Trophoblast cell (in vitro differentiated cells and primary cell): ENCODE results near the gene KIF6.

ENCODE experiments used
- DNase-seq, 2 donors: peaks; one replicate each; pipeline ENCODE4 v3.0.0-alpha.2; 2016
- H2AFZ ChIP-seq: 2 replicates; pipeline ENCODE4 v1.6.1; 2013; ENCODE audit warnings: low read length, moderate library complexity, mild to moderate bottlenecking; ENCODE audit not compliant: insufficient read depth, poor library complexity
- H2AK5ac ChIP-seq: 2 replicates; pipeline ENCODE4 v1.6.1; 2013; ENCODE audit warnings: mild to moderate bottlenecking, low read length
- H2BK120ac ChIP-seq: 2 replicates; pipeline ENCODE4 v1.6.1; 2013; ENCODE audit warnings: low read length, mild to moderate bottlenecking, moderate library complexity; ENCODE audit not compliant: insufficient read depth, poor library complexity
- H2BK12ac ChIP-seq: 2 replicates; pipeline ENCODE4 v1.6.1; 2013; ENCODE audit warnings: mild to moderate bottlenecking, low read length, moderate library complexity
- H2BK5ac ChIP-seq: 2 replicates; pipeline ENCODE4 v1.6.1; 2013; ENCODE audit warnings: low read length, low read depth, moderate library complexity, mild to moderate bottlenecking; ENCODE audit not compliant: poor library complexity
- H3K14ac ChIP-seq: 2 replicates; pipeline ENCODE4 v1.6.1; 2013; ENCODE audit warnings: mild to moderate bottlenecking, low read length
- H3K18ac ChIP-seq: 2 replicates; pipeline ENCODE4 v1.6.1; 2013; ENCODE audit warnings: mild to moderate bottlenecking, low read length
- H3K23ac ChIP-seq: 2 replicates; pipeline ENCODE4 v1.6.1; 2013; ENCODE audit warnings: low read length
- H3K27ac ChIP-seq: 2 replicates; pipeline ENCODE4 v1.5.1; 2013; ENCODE audit warnings: low read depth, mild to moderate bottlenecking, inconsistent platforms, low read length, moderate library complexity
- H3K27me3 ChIP-seq: 2 replicates; pipeline ENCODE4 v1.6.1; 2013; ENCODE audit warnings: inconsistent platforms, mild to moderate bottlenecking, low read length, moderate library complexity; ENCODE audit not compliant: insufficient read depth
- H3K36me3 ChIP-seq, 2 experiments: 1 replicate in 1 of 2; 2 replicates in 1 of 2; pipeline ENCODE4 v1.6.1; 2013; ENCODE audit warnings: low read length in 2 of 2, mild to moderate bottlenecking in 2 of 2, moderate library complexity in 1 of 2; ENCODE audit not compliant: insufficient read depth in 2 of 2, control insufficient read depth in 1 of 2
- H3K4ac ChIP-seq: 2 replicates; pipeline ENCODE4 v1.6.1; 2013; ENCODE audit warnings: low read depth, mild to moderate bottlenecking, low read length, moderate library complexity
- H3K4me1 ChIP-seq, 2 experiments: 1 replicate in 1 of 2; 2 replicates in 1 of 2; pipeline ENCODE4 v1.6.1; 2013; ENCODE audit warnings: low read length in 2 of 2, mild to moderate bottlenecking in 2 of 2, moderate library complexity in 1 of 2; ENCODE audit not compliant: insufficient read depth in 2 of 2, control insufficient read depth in 1 of 2
- H3K4me2 ChIP-seq: 2 replicates; pipeline ENCODE4 v1.6.1; 2013; ENCODE audit warnings: inconsistent platforms, mild to moderate bottlenecking, low read length, moderate library complexity
- H3K4me3 ChIP-seq: 2 replicates; pipeline ENCODE4 v1.5.1; 2013; ENCODE audit warnings: mild to moderate bottlenecking, low read depth, low read length, inconsistent platforms
- H3K79me1 ChIP-seq: one replicate; pipeline ENCODE4 v1.6.1; 2013; ENCODE audit warnings: low read length
- H3K79me2 ChIP-seq: 2 replicates; pipeline ENCODE4 v1.6.1; 2013; ENCODE audit warnings: low read length, mild to moderate bottlenecking; ENCODE audit not compliant: control insufficient read depth, insufficient read depth, poor library complexity
- H3K9ac ChIP-seq: 2 replicates; pipeline ENCODE4 v1.6.1; 2013; ENCODE audit warnings: mild to moderate bottlenecking, low read length
- H3K9me3 ChIP-seq: 2 replicates; pipeline ENCODE4 v1.6.1; 2013; ENCODE audit warnings: low read depth, mild to moderate bottlenecking, control low read depth, inconsistent platforms, low read length; ENCODE audit not compliant: insufficient read depth
- H4K12ac ChIP-seq: 2 replicates; pipeline ENCODE4 v1.6.1; 2013; ENCODE audit warnings: low read depth, mild to moderate bottlenecking, low read length, moderate library complexity
- H4K8ac ChIP-seq: 2 replicates; pipeline ENCODE4 v1.6.1; 2013; ENCODE audit warnings: low read depth, mild to moderate bottlenecking, low read length, moderate library complexity
- H4K91ac ChIP-seq: one replicate; pipeline ENCODE4 v1.6.1; 2013; ENCODE audit warnings: low read depth, mild to moderate bottlenecking, low read length, moderate library complexity
- WGBS: extraction: QIAGEN DNeasy Blood & Tissue Kit; methylation state at CpG from one replicate; pipeline ENCODE4 v1.1.7; 2013; ENCODE audit warnings: missing lambda C conversion rate; ENCODE audit not compliant: insufficient read length, insufficient coverage; ENCODE audit errors: extremely low coverage; 5-methylcytosine and 5-hydroxymethylcytosine counted together

The KIF6 gene

GRCh38 chr6:39707962-39708683 is 17.1 kb downstream of the KIF6 start:
- Histone ChIP-seq H2BK120ac (no peak overlapping the region), H3K9me3 (no peaks in the 10 kb centered on the region), H3K4ac (no peak overlapping the region), H3K79me1 (no peaks in the 10 kb centered on the region), H3K79me2 (no peaks in the 10 kb centered on the region), H4K8ac (no peak overlapping the region), H3K27me3 (no peaks in the 10 kb centered on the region), H3K23ac (no peak overlapping the region), H3K4me3 (no peak overlapping the region), H3K14ac (no peak overlapping the region), H2BK5ac (no peak overlapping the region), H2BK12ac (no peak overlapping the region), H4K91ac (no peak overlapping the region), H2AFZ (no peak overlapping the region), H3K18ac (no peak overlapping the region), H4K12ac (no peak overlapping the region), H3K9ac (no peak overlapping the region), H3K4me2 (no peak overlapping the region), H3K4me1 (no peaks in the 10 kb centered on the region), H3K27ac (no peak overlapping the region), H2AK5ac (no peak overlapping the region), H3K36me3 (no peaks in the 10 kb centered on the region)
- DNase-seq = peak in 1 of 2 donors; percentile 55
- no CpG with 5 or more reads among the region's 2 CpGs for WGBS

GRCh38 chr6:39706819-39707335 is 18.3 kb downstream of the KIF6 start:
- Histone ChIP-seq H3K4ac (no peak overlapping the region), H3K14ac (no peak overlapping the region), H4K8ac (no peak overlapping the region), H2AFZ (no peak overlapping the region), H3K9ac (no peak overlapping the region), H3K4me2 (no peak overlapping the region), H3K79me1 (no peaks in the 10 kb centered on the region), H2AK5ac (no peak overlapping the region), H3K36me3 (no peaks in the 10 kb centered on the region), H4K12ac (no peak overlapping the region), H3K4me1 (no peaks in the 10 kb centered on the region), H3K4me3 (no peak overlapping the region), H2BK5ac (no peak overlapping the region), H2BK12ac (no peak overlapping the region), H3K27me3 (no peaks in the 10 kb centered on the region), H3K79me2 (no peaks in the 10 kb centered on the region), H3K23ac (no peak overlapping the region), H4K91ac (no peak overlapping the region), H2BK120ac (no peak overlapping the region), H3K27ac (no peak overlapping the region), H3K18ac (no peak overlapping the region), H3K9me3 (no peaks in the 10 kb centered on the region)
- WGBS = no CpG with 5 or more reads among the region's 3 CpGs
- no peak for DNase-seq

- Histone ChIP-seq H2BK5ac (no peak overlapping the region), H3K9me3 (no peaks in the 10 kb centered on the region), H3K23ac (no peak overlapping the region), H3K4me2 (no peak overlapping the region), H3K27me3 (no peaks in the 10 kb centered on the region), H3K4ac (no peak overlapping the region), H3K79me2 (no peaks in the 10 kb centered on the region), H3K36me3 (no peaks in the 10 kb centered on the region), H3K14ac (no peak overlapping the region), H2AK5ac (no peak overlapping the region), H3K9ac (no peak overlapping the region), H2AFZ (no peak overlapping the region), H3K4me3 (no peak overlapping the region), H3K27ac (no peak overlapping the region), H3K4me1 (peaks cover 0 to 2% of the 10 kb centered on the region in 2 experiments), H4K91ac (no peak overlapping the region), H3K79me1 (no peaks in the 10 kb centered on the region), H2BK12ac (no peak overlapping the region), H3K18ac (no peak overlapping the region), H4K8ac (no peak overlapping the region), H4K12ac (no peak overlapping the region), H2BK120ac (no peak overlapping the region)
- no CpG with 5 or more reads among the region's 4 CpGs for WGBS
- no peak for DNase-seq
Measured at GRCh38 chr6:39702265-39702664, 22.9 kb downstream of the KIF6 start.

GRCh38 chr6:39700362-39700761 is 24.8 kb downstream of the KIF6 start:
- Histone ChIP-seq H3K4me2 (no peak overlapping the region), H4K91ac (no peak overlapping the region), H3K18ac (no peak overlapping the region), H3K4me1 (peaks cover 0 to 2% of the 10 kb centered on the region in 2 experiments), H3K27me3 (no peaks in the 10 kb centered on the region), H3K79me1 (no peaks in the 10 kb centered on the region), H3K36me3 (no peaks in the 10 kb centered on the region), H3K14ac (no peak overlapping the region), H4K8ac (no peak overlapping the region), H3K4me3 (no peak overlapping the region), H4K12ac (no peak overlapping the region), H3K9ac (no peak overlapping the region), H2BK12ac (no peak overlapping the region), H3K9me3 (no peaks in the 10 kb centered on the region), H3K23ac (no peak overlapping the region), H3K79me2 (no peaks in the 10 kb centered on the region), H2AFZ (no peak overlapping the region), H2BK5ac (no peak overlapping the region), H2AK5ac (no peak overlapping the region), H2BK120ac (no peak overlapping the region), H3K4ac (no peak overlapping the region), H3K27ac (no peak overlapping the region)
- DNase-seq = no peak
- WGBS = no CpG with 5 or more reads among the region's 1 CpG
